GM23338 (cell line): ENCODE results near the gene PRPSAP2. TPM values are rescaled to one million over a fixed set of nuclear protein-coding genes. Genes with fewer than 3 reads are reported as not detected.

ENCODE experiments used
- ATAC-seq: fragments of 200-7000 bp; cut with Tn5 transposase; 3 replicates; pipeline ENCODE4 v1.9.1; 2020
- DNase-seq: peaks from one replicate; pipeline ENCODE4 v3.0.0-alpha.2; 2015; ENCODE audit warnings: low spot score
- H2AFZ ChIP-seq: fragments of 200-600 bp; sonication (generic); 2 replicates; pipeline ENCODE4 v1.8.0; 2016; ENCODE audit warnings: antibody characterized with exemption, mild to moderate bottlenecking, moderate library complexity
- H3F3A ChIP-seq: fragments of 200-600 bp; sonication (generic); replicated peaks from 2 replicates; pipeline ENCODE4 v1.8.0; 2017; ENCODE audit warnings: antibody characterized with exemption, mixed run types, low read depth
- H3K27ac ChIP-seq: fragments of 200-600 bp; sonication (generic); 2 replicates; pipeline ENCODE4 v1.6.1; 2016; ENCODE audit warnings: low read depth
- H3K27me3 ChIP-seq: fragments of 200-600 bp; sonication (generic); 2 replicates; pipeline ENCODE4 v1.8.0; 2016; ENCODE audit warnings: mild to moderate bottlenecking, mixed run types, moderate library complexity; ENCODE audit not compliant: insufficient read depth
- H3K36me3 ChIP-seq: fragments of 200-600 bp; sonication (generic); 2 replicates; pipeline ENCODE4 v1.8.0; 2016; ENCODE audit warnings: mild to moderate bottlenecking; ENCODE audit not compliant: insufficient read depth
- H3K4me1 ChIP-seq: fragments of 200-600 bp; sonication (generic); 2 replicates; pipeline ENCODE4 v1.8.0; 2016; ENCODE audit warnings: mild to moderate bottlenecking, moderate library complexity; ENCODE audit not compliant: insufficient read depth
- H3K4me2 ChIP-seq: fragments of 200-600 bp; sonication (generic); 2 replicates; pipeline ENCODE4 v1.7.1; 2017; ENCODE audit warnings: mixed run types
- H3K4me3 ChIP-seq: fragments of 200-600 bp; sonication (generic); 2 replicates; pipeline ENCODE4 v1.6.1; 2016; ENCODE audit warnings: mixed run types
- H3K79me2 ChIP-seq: fragments of 200-600 bp; sonication (generic); replicated peaks from 2 replicates; pipeline ENCODE4 v1.8.0; 2017; ENCODE audit warnings: mild to moderate bottlenecking; ENCODE audit not compliant: insufficient read depth
- H3K9me2 ChIP-seq: fragments of 200-600 bp; sonication (generic); 2 replicates; pipeline ENCODE4 v1.8.0; 2017; ENCODE audit not compliant: insufficient read depth
- H4K20me1 ChIP-seq: fragments of 200-600 bp; sonication (generic); replicated peaks from 2 replicates; pipeline ENCODE4 v1.8.0; 2017; ENCODE audit warnings: mild to moderate bottlenecking; ENCODE audit not compliant: insufficient read depth
- H3K27ac Mint-ChIP-seq: 2 replicates; pipeline ENCODE4 v1.8.0; 2020; ENCODE audit warnings: inconsistent platforms, mild to moderate bottlenecking, moderate library complexity, mixed read lengths
- H3K27me3 Mint-ChIP-seq: 3 replicates; pipeline ENCODE4 v1.8.0; 2022; ENCODE audit warnings: low read depth, mild to moderate bottlenecking, moderate library complexity, mixed read lengths, inconsistent platforms; ENCODE audit not compliant: insufficient read depth, poor library complexity
- H3K36me3 Mint-ChIP-seq: 3 replicates; pipeline ENCODE4 v1.8.0; 2021; ENCODE audit warnings: low read depth, mild to moderate bottlenecking, inconsistent platforms, moderate library complexity, mixed read lengths
- H3K4me1 Mint-ChIP-seq: 3 replicates; pipeline ENCODE4 v1.8.0; 2020; ENCODE audit warnings: mild to moderate bottlenecking, inconsistent platforms, mixed read lengths
- H3K4me3 Mint-ChIP-seq: 3 replicates; pipeline ENCODE4 v1.8.0; 2021; ENCODE audit warnings: moderate library complexity, mild to moderate bottlenecking, inconsistent platforms, mixed read lengths
- H3K9me3 Mint-ChIP-seq: 3 replicates; pipeline ENCODE4 v1.8.0; 2020; ENCODE audit warnings: moderate library complexity, mild to moderate bottlenecking, inconsistent platforms, mixed read lengths
- EZH2 ChIP-seq: fragments of 200-600 bp; sonication (generic); IDR thresholded peaks from one replicate; pipeline ENCODE4 v1.8.0; 2017; ENCODE audit warnings: antibody characterized with exemption, mild to moderate bottlenecking, low read depth; ENCODE audit not compliant: unreplicated experiment
- EZH2phosphoT487 ChIP-seq: fragments of 200-600 bp; sonication (generic); IDR thresholded peaks from one replicate; pipeline ENCODE4 v1.8.1; 2018; ENCODE audit warnings: antibody characterized with exemption; ENCODE audit not compliant: unreplicated experiment
- JUNB ChIP-seq: IDR thresholded peaks from one replicate; pipeline ENCODE4 v1.6.1; 2016; ENCODE audit warnings: antibody characterized with exemption; ENCODE audit not compliant: unreplicated experiment
- NANOG ChIP-seq: IDR thresholded peaks from 2 replicates; pipeline ENCODE4 v1.6.1; 2016; ENCODE audit warnings: antibody characterized with exemption, borderline replicate concordance
- POLR2AphosphoS5 ChIP-seq: IDR thresholded peaks from 2 replicates; pipeline ENCODE4 v1.6.1; 2016; ENCODE audit warnings: antibody characterized with exemption, low read depth
- ZNF331 ChIP-seq: fragments of 250-450 bp; sonication (Bioruptor Pico); IDR thresholded peaks from 2 replicates; pipeline ENCODE4 v1.5.0; 2020; ENCODE audit warnings: low read depth, mild to moderate bottlenecking, moderate library complexity
- polyA plus RNA-seq: library from polyadenylated mRNA; unstranded; fragments of >200 nt; fragmentation: Nextera tagmentation; extraction: Ambion mirVana; gene quantifications from 2 replicates; pipeline ENCODE4 v1.2.1, GENCODE V29; 2016
- total RNA-seq: library from RNA; depleted of rRNA; stranded (reverse); fragments of >200 nt; shearing (Covaris generic); gene quantifications from 2 replicates; pipeline ENCODE4 v1.2.3, GENCODE V29; 2014
- TF ChIP-seq, protein P1 (sequence below): IDR thresholded peaks from one replicate; pipeline ENCODE4 v1.6.1; 2018; ENCODE audit warnings: antibody characterized with exemption; ENCODE audit not compliant: unreplicated experiment
- TF ChIP-seq, protein P2 (sequence below): IDR thresholded peaks from 2 replicates; pipeline ENCODE4 v1.6.1; 2016; ENCODE audit warnings: antibody characterized with exemption
- TF ChIP-seq, protein P3 (sequence below), 2 experiments: fragments of 200-600 bp in 1 of 2; sonication (generic) in 1 of 2; conservative IDR thresholded peaks; 2 replicates each; pipeline versions ENCODE4 v1.5.1 to v1.6.1; 2016 to 2017; ENCODE audit warnings: antibody characterized with exemption in 2 of 2, low read depth in 2 of 2, mild to moderate bottlenecking in 2 of 2, moderate library complexity in 1 of 2

Gene PRPSAP2
- total and polyA plus RNA-seq, 2 experiments from 2014 or later, result 34.6 to 54.4 TPM

DNA sequence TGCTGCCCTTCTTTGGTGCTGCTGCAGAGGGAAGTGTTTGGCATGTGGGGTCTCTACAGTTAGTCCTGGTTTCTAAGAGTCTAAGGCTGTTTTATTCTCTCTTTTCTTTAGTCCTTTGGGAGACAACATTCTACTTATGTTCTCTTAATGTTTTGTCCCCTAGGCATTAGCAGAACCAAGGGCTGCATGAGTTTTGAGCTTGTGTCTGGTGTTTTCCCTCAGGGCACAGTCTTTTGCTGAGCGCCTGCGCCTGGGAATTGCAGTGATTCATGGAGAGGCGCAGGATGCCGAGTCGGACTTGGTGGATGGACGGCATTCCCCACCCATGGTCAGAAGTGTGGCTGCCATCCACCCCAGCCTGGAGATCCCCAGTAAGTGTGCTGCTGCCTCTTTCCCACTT lies 53.0 kb downstream of the PRPSAP2 start:
- no peak overlapping the region for H3K4me2 ChIP-seq
- no peak overlapping the region for H2AFZ ChIP-seq
- Mint-ChIP-seq H3K27me3 (peaks cover 3% of the 10 kb centered on the region), H3K9me3 (no peaks in the 10 kb centered on the region), H3K4me3 (no peak overlapping the region), H3K27ac (no peak overlapping the region), H3K4me1 (no peaks in the 10 kb centered on the region), H3K36me3 (peaks cover 61% of the 10 kb centered on the region)
- H3K4me1 ChIP-seq, result no peaks in the 10 kb centered on the region
- DNase-seq (no peak), ATAC-seq (no peak)
- H3K27me3 ChIP-seq, result no peaks in the 10 kb centered on the region
- H3K79me2 ChIP-seq, result no peaks in the 10 kb centered on the region
- no peaks in the 10 kb centered on the region for H3F3A ChIP-seq
- TF ChIP-seq EZH2 (no peak), POLR2AphosphoS5 (no peak), ZNF331 (CRISPR knock-in tag) (no peak), NANOG (no peak), EZH2phosphoT487 (no peak), JUNB (no peak)
- TF ChIP-seq, protein P1, sequence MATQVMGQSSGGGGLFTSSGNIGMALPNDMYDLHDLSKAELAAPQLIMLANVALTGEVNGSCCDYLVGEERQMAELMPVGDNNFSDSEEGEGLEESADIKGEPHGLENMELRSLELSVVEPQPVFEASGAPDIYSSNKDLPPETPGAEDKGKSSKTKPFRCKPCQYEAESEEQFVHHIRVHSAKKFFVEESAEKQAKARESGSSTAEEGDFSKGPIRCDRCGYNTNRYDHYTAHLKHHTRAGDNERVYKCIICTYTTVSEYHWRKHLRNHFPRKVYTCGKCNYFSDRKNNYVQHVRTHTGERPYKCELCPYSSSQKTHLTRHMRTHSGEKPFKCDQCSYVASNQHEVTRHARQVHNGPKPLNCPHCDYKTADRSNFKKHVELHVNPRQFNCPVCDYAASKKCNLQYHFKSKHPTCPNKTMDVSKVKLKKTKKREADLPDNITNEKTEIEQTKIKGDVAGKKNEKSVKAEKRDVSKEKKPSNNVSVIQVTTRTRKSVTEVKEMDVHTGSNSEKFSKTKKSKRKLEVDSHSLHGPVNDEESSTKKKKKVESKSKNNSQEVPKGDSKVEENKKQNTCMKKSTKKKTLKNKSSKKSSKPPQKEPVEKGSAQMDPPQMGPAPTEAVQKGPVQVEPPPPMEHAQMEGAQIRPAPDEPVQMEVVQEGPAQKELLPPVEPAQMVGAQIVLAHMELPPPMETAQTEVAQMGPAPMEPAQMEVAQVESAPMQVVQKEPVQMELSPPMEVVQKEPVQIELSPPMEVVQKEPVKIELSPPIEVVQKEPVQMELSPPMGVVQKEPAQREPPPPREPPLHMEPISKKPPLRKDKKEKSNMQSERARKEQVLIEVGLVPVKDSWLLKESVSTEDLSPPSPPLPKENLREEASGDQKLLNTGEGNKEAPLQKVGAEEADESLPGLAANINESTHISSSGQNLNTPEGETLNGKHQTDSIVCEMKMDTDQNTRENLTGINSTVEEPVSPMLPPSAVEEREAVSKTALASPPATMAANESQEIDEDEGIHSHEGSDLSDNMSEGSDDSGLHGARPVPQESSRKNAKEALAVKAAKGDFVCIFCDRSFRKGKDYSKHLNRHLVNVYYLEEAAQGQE, result no peak
- TF ChIP-seq, protein P2, sequence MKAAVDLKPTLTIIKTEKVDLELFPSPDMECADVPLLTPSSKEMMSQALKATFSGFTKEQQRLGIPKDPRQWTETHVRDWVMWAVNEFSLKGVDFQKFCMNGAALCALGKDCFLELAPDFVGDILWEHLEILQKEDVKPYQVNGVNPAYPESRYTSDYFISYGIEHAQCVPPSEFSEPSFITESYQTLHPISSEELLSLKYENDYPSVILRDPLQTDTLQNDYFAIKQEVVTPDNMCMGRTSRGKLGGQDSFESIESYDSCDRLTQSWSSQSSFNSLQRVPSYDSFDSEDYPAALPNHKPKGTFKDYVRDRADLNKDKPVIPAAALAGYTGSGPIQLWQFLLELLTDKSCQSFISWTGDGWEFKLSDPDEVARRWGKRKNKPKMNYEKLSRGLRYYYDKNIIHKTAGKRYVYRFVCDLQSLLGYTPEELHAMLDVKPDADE, result no peak
- TF ChIP-seq, protein P3, sequence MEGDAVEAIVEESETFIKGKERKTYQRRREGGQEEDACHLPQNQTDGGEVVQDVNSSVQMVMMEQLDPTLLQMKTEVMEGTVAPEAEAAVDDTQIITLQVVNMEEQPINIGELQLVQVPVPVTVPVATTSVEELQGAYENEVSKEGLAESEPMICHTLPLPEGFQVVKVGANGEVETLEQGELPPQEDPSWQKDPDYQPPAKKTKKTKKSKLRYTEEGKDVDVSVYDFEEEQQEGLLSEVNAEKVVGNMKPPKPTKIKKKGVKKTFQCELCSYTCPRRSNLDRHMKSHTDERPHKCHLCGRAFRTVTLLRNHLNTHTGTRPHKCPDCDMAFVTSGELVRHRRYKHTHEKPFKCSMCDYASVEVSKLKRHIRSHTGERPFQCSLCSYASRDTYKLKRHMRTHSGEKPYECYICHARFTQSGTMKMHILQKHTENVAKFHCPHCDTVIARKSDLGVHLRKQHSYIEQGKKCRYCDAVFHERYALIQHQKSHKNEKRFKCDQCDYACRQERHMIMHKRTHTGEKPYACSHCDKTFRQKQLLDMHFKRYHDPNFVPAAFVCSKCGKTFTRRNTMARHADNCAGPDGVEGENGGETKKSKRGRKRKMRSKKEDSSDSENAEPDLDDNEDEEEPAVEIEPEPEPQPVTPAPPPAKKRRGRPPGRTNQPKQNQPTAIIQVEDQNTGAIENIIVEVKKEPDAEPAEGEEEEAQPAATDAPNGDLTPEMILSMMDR (conservative IDR thresholded peaks at IDR 0.05; ENCODE audit: low read depth in 2 of 2), result no peak
- H4K20me1 ChIP-seq, result peaks cover 4% of the 10 kb centered on the region
- no peaks in the 10 kb centered on the region for H3K9me2 ChIP-seq
- H3K36me3 ChIP-seq, result peaks cover 20% of the 10 kb centered on the region
- no peak overlapping the region for H3K4me3 ChIP-seq
- no peak overlapping the region for H3K27ac ChIP-seq
